HG03196 (cell line): ENCODE data around the gene ATXN7L1.

Experiments
- ATAC-seq: cut with Tn5 transposase; IDR thresholded peaks from one replicate; pipeline ENCODE4 v1.9.1; 2021; ENCODE audit not compliant: unreplicated experiment

ATXN7L1 gene

GRCh38 chr7:105651798-105652197 is 224.6 kb downstream of the ATXN7L1 start:
- no peak for ATAC-seq

- ATAC-seq = no peak
Observed at GRCh38 chr7:105650382-105650970, 225.9 kb downstream of the ATXN7L1 start.

- ATAC-seq = no peak
Observed at GRCh38 chr7:105649727-105650381, 226.5 kb downstream of the ATXN7L1 start.

GRCh38 chr7:105648561-105649401 is 227.6 kb downstream of the ATXN7L1 start:
- no peak for ATAC-seq

- no peak for ATAC-seq
Observed at GRCh38 chr7:105647591-105647990, 228.8 kb downstream of the ATXN7L1 start.

GRCh38 chr7:105644937-105645336 is 231.5 kb downstream of the ATXN7L1 start:
- ATAC-seq = no peak

GRCh38 chr7:105643851-105644250 is 232.5 kb downstream of the ATXN7L1 start:
- ATAC-seq = no peak

- no peak for ATAC-seq
Observed at GRCh38 chr7:105643384-105643783, 233.0 kb downstream of the ATXN7L1 start.

- no peak for ATAC-seq
Observed at GRCh38 chr7:105642264-105642663, 234.1 kb downstream of the ATXN7L1 start.

- ATAC-seq = no peak
Observed at GRCh38 chr7:105640956-105641810, 235.2 kb downstream of the ATXN7L1 start.

GRCh38 chr7:105639667-105640493 is 236.5 kb downstream of the ATXN7L1 start:
- ATAC-seq = no peak

GRCh38 chr7:105638902-105639495 is 237.4 kb downstream of the ATXN7L1 start:
- ATAC-seq = no peak

GRCh38 chr7:105638334-105638733 is 238.1 kb downstream of the ATXN7L1 start:
- no peak for ATAC-seq

- no peak for ATAC-seq
Observed at GRCh38 chr7:105637755-105638154, 238.6 kb downstream of the ATXN7L1 start.

- no peak for ATAC-seq
Observed at GRCh38 chr7:105636982-105637381, 239.4 kb downstream of the ATXN7L1 start.

GRCh38 chr7:105635197-105635596 is 241.2 kb downstream of the ATXN7L1 start:
- no peak for ATAC-seq

GRCh38 chr7:105625986-105626385 is 250.4 kb downstream of the ATXN7L1 start:
- no peak for ATAC-seq

GRCh38 chr7:105623906-105624305 is 252.5 kb downstream of the ATXN7L1 start:
- ATAC-seq = no peak

GRCh38 chr7:105623378-105623777 is 253.0 kb downstream of the ATXN7L1 start:
- no peak for ATAC-seq
